Esophagus muscularis mucosa (tissue), 4 donors: ENCODE results near the gene PRKAG2. TPM values are rescaled to one million over a fixed set of nuclear protein-coding genes. Genes with fewer than 3 reads are reported as not detected.

Experiments used
- DNase-seq: peaks from one replicate; pipeline ENCODE4 v3.0.0-alpha.2; 2017; ENCODE audit errors: extremely low spot score
- H3K27ac ChIP-seq, 4 donors: fragments of 200-600 bp; sonication (generic); replicated peaks in 1 of 4; 1 replicate in 3 of 4; 2 replicates in 1 of 4; pipeline ENCODE4 v1.5.1; 2016 to 2019; ENCODE audit warnings: mild to moderate bottlenecking in 1 of 4
- H3K27me3 ChIP-seq, 4 donors: fragments of 200-600 bp; sonication (generic); one replicate each; pipeline versions ENCODE4 v1.5.1 to v1.6.0; 2016 to 2019
- H3K36me3 ChIP-seq, 4 donors: fragments of 200-600 bp; sonication (generic); one replicate each; pipeline ENCODE4 v1.5.1; 2016 to 2019
- H3K4me1 ChIP-seq, 4 donors: fragments of 200-600 bp; sonication (generic); one replicate each; pipeline ENCODE4 v1.5.1; 2016 to 2019
- H3K4me3 ChIP-seq, 4 donors: fragments of 200-600 bp; sonication (generic); 1 replicate in 2 of 4; 2 replicates in 2 of 4; pipeline ENCODE4 v1.5.1; 2016 to 2019; ENCODE audit warnings: mild to moderate bottlenecking in 4 of 4, moderate library complexity in 1 of 4
- H3K9me3 ChIP-seq, 4 donors: fragments of 200-600 bp; sonication (generic); 1 replicate in 3 of 4; 2 replicates in 1 of 4; pipeline ENCODE4 v1.5.1; 2016 to 2019
- CTCF ChIP-seq, 3 experiments: fragments of 200-600 bp in 2 of 3; fragments of 450-650 bp in 1 of 3; sonication (generic) in 2 of 3; IDR thresholded peaks; one replicate each; pipeline ENCODE4 v1.5.1; 2017 to 2019; ENCODE audit warnings: antibody characterized with exemption in 3 of 3, mild to moderate bottlenecking in 2 of 3, moderate library complexity in 1 of 3
- EP300 ChIP-seq: sonication (generic); formaldehyde crosslinking; IDR thresholded peaks from one replicate; pipeline ENCODE4 v1.6.1; 2017; ENCODE audit warnings: antibody characterized with exemption
- POLR2A ChIP-seq: fragments of 450-650 bp; IDR thresholded peaks from one replicate; pipeline ENCODE4 v1.6.1; 2017; ENCODE audit warnings: antibody characterized with exemption, moderate library complexity, mild to moderate bottlenecking, low read depth
- POLR2AphosphoS5 ChIP-seq, 2 donors: sonication (generic); formaldehyde crosslinking; IDR thresholded peaks; one replicate each; pipeline ENCODE4 v1.6.1; 2017; ENCODE audit warnings: antibody characterized with exemption in 2 of 2
- WGBS: methylation state at CpG from one replicate; pipeline ENCODE4 v1.1.5; 2018; 5-methylcytosine and 5-hydroxymethylcytosine counted together
- intact Hi-C: fragments of 100-400 bp; cut with DNase I; formaldehyde crosslinking; loops from one replicate; pipeline ENCODE4 v1.15.1; 2023
- total RNA-seq, 4 donors: library from RNA; depleted of rRNA; stranded (reverse); fragments of >200 nt; gene quantifications; one replicate each; pipeline versions ENCODE4 v1.1.0 to v1.2.1, GENCODE V29; 2016

The PRKAG2 gene
- total RNA-seq, 4 donors from 2014 or later = 51.3 to 97.2 (median 77.5) TPM

- Histone ChIP-seq H3K36me3 (no peaks in the 10 kb centered on the region), H3K4me1 (peaks cover 15 to 44% (median 36%) of the 10 kb centered on the region in 4 donors), H3K9me3 (no peaks in the 10 kb centered on the region), H3K27ac (peak overlapping the region; percentile 58 to 74 (median 63)), H3K27me3 (no peaks in the 10 kb centered on the region), H3K4me3 (no peak overlapping the region)
- WGBS = 68% methylated on average over 22 of the region's 27 CpGs
- no peak for DNase-seq
- intact Hi-C loops = no loop called here
- TF ChIP-seq POLR2AphosphoS5 (IDR thresholded peaks at IDR 0.05) = peak in 1 of 2 donors; percentile 17
- no peak for TF ChIP-seq POLR2A
Measured at GRCh38 chr7:151796091-151796870, 80.6 kb downstream of the PRKAG2 start.

- Histone ChIP-seq H3K36me3 (no peaks in the 10 kb centered on the region), H3K4me1 (peaks cover 15 to 44% (median 36%) of the 10 kb centered on the region in 4 donors), H3K27me3 (no peaks in the 10 kb centered on the region), H3K27ac (no peak overlapping the region), H3K4me3 (no peak overlapping the region), H3K9me3 (no peaks in the 10 kb centered on the region)
- intact Hi-C loops = no loop called here
- WGBS = 88% methylated on average over 17 of the region's 20 CpGs
- no peak for DNase-seq
- TF ChIP-seq POLR2AphosphoS5 (IDR thresholded peaks at IDR 0.05) (no peak), POLR2A (no peak), CTCF (IDR thresholded peaks at IDR 0.05) (no peak), EP300 (no peak)
Measured at GRCh38 chr7:151795168-151795811, 81.6 kb downstream of the PRKAG2 start.

GRCh38 chr7:151794508-151795167 is 82.3 kb downstream of the PRKAG2 start:
- H3K27ac ChIP-seq = peak overlapping the region in 1 of 4 donors; percentile 14
- H3K4me1 ChIP-seq = peaks cover 15 to 44% (median 36%) of the 10 kb centered on the region in 4 donors
- intact Hi-C loops = no loop called here
- H3K4me3 ChIP-seq = no peak overlapping the region
- TF ChIP-seq EP300 (no peak), CTCF (IDR thresholded peaks at IDR 0.05) (no peak)
- no peaks in the 10 kb centered on the region for H3K27me3 ChIP-seq
- WGBS = 83% methylated on average over 2 of the region's 16 CpGs
- no peaks in the 10 kb centered on the region for H3K36me3 ChIP-seq
- no peak for DNase-seq
- H3K9me3 ChIP-seq = no peaks in the 10 kb centered on the region

GRCh38 chr7:151793991-151794507 is 82.9 kb downstream of the PRKAG2 start:
- DNase-seq = no peak
- intact Hi-C loops = no loop called here

More at GRCh38 chr7:151793991-151794507, 82.9 kb downstream of the PRKAG2 start:
- Histone ChIP-seq H3K4me1 (peaks cover 15 to 44% (median 36%) of the 10 kb centered on the region in 4 donors), H3K4me3 (no peak overlapping the region), H3K36me3 (no peaks in the 10 kb centered on the region), H3K27me3 (no peaks in the 10 kb centered on the region), H3K9me3 (no peaks in the 10 kb centered on the region), H3K27ac (peak overlapping the region in 3 of 4 donors; percentile 3 to 23 (median 14))
- TF ChIP-seq EP300 = no peak
- no peak for TF ChIP-seq POLR2A
- no peak for TF ChIP-seq CTCF (IDR thresholded peaks at IDR 0.05)
- no peak for TF ChIP-seq POLR2AphosphoS5 (IDR thresholded peaks at IDR 0.05)
- WGBS = 89% methylated on average over 13 of the region's 18 CpGs
